ENCODE results near the gene CD180. TPM values are rescaled to one million over a fixed set of nuclear protein-coding genes. Genes with fewer than 3 reads are reported as not detected.

The CD180 gene
- total and polyA plus RNA-seq, 9 of the 15 experiments (the other 6 are each of a cell fraction or from before 2014, with no cell fraction given): 0.01 to 0.07 TPM; not detected in 7

GRCh38 chr5:67156976-67157583, 39.5 kb downstream of the CD180 start:
- H3K9me3 ChIP-seq (replicated peaks; ENCODE audit: control insufficient read depth, insufficient read depth, low read depth, low read length): no peaks in the 10 kb centered on the region
- H3K9me1 ChIP-seq (ENCODE audit: control insufficient read depth, insufficient read depth, low read length): no peaks in the 10 kb centered on the region
- BruUV-seq (replicated peaks): no TSS peak
- no peak overlapping the region for H3K27ac ChIP-seq (ENCODE audit: extremely low read depth, low read depth, low read length)
- intact Hi-C loops (cut with micrococcal nuclease) (loop anchor here (1.0 kb wide), 1 partner anchor 52 kb away; no protein-coding TSS in a partner anchor), in situ Hi-C loops (cut with MboI) (no loop called here)
- H3K36me3 ChIP-seq (ENCODE audit: control insufficient read depth, insufficient read depth, low read length): peaks cover 11% of the 10 kb centered on the region
- 43% methylated on average over 5 of the region's 5 CpGs for WGBS (ENCODE audit: insufficient coverage, low coverage, missing lambda C conversion rate)
- H3K27me3 ChIP-seq (ENCODE audit: control insufficient read depth in 2 of 2, insufficient read depth in 2 of 2, low read length in 2 of 2): no peaks in the 10 kb centered on the region
- no peaks in the 10 kb centered on the region for H3K4me1 ChIP-seq (replicated peaks in 1 of 2; ENCODE audit: control insufficient read depth in 2 of 2, insufficient read depth in 2 of 2, low read length in 2 of 2)
- DNase-seq (ENCODE audit: extremely low read depth in 1 of 4, low spot score in 3 of 4) (peak; percentile 32 to 48 (median 46)), FAIRE-seq (peak; percentile 83), ATAC-seq (peak; percentile 84)
- ChIA-PET CTCF (ENCODE audit: low intra/inter-chr PET ratio) (interaction anchor here (0.5 to 1.6 kb wide), 2 partner anchors 50 to 52 kb away, joined by 3 to 23 read pairs; no protein-coding TSS in a partner anchor), POLR2A (interaction anchor here (0.6 kb wide), 1 partner anchor 29 kb away, joined by 3 read pairs; no protein-coding TSS in a partner anchor)
- H3K79me2 ChIP-seq (ENCODE audit: control insufficient read depth, insufficient read depth, low read length): no peaks in the 10 kb centered on the region
- no peak overlapping the region for H3K4me3 ChIP-seq
- H4K20me1 ChIP-seq (replicated peaks; ENCODE audit: control insufficient read depth, insufficient read depth, low read length): no peaks in the 10 kb centered on the region
- no peak overlapping the region for H2AFZ ChIP-seq (ENCODE audit: low read depth, low read length)
- H3K9ac ChIP-seq (ENCODE audit: insufficient read depth in 1 of 2, low read depth in 2 of 2, low read length in 2 of 2): no peak overlapping the region
- H3K4me2 ChIP-seq (ENCODE audit: insufficient read depth, low read length): no peak overlapping the region
- TF ChIP-seq, protein P1, sequence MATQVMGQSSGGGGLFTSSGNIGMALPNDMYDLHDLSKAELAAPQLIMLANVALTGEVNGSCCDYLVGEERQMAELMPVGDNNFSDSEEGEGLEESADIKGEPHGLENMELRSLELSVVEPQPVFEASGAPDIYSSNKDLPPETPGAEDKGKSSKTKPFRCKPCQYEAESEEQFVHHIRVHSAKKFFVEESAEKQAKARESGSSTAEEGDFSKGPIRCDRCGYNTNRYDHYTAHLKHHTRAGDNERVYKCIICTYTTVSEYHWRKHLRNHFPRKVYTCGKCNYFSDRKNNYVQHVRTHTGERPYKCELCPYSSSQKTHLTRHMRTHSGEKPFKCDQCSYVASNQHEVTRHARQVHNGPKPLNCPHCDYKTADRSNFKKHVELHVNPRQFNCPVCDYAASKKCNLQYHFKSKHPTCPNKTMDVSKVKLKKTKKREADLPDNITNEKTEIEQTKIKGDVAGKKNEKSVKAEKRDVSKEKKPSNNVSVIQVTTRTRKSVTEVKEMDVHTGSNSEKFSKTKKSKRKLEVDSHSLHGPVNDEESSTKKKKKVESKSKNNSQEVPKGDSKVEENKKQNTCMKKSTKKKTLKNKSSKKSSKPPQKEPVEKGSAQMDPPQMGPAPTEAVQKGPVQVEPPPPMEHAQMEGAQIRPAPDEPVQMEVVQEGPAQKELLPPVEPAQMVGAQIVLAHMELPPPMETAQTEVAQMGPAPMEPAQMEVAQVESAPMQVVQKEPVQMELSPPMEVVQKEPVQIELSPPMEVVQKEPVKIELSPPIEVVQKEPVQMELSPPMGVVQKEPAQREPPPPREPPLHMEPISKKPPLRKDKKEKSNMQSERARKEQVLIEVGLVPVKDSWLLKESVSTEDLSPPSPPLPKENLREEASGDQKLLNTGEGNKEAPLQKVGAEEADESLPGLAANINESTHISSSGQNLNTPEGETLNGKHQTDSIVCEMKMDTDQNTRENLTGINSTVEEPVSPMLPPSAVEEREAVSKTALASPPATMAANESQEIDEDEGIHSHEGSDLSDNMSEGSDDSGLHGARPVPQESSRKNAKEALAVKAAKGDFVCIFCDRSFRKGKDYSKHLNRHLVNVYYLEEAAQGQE (IDR thresholded peaks at IDR 0.05; ENCODE audit: borderline replicate concordance): peak; percentile 52; the same call in 1 of the 2 replicates
- TF ChIP-seq, protein P1 (CRISPR knock-in tag; IDR thresholded peaks at IDR 0.05; ENCODE audit: low read depth): no peak
- TF ChIP-seq DACH1 (IDR thresholded peaks at IDR 0.05; ENCODE audit: partially characterized antibody) (peak; percentile 14), RAD21 (CRISPR knock-in tag; conservative IDR thresholded peaks at IDR 0.05 in 1 of 2, IDR thresholded peaks at IDR 0.05 in 1 of 2) (peak; percentile 52 to 69), ZNF316 (IDR thresholded peaks at IDR 0.05) (no peak), ZNF445 (CRISPR knock-in tag; IDR thresholded peaks at IDR 0.05; ENCODE audit: low read depth) (no peak), DEAF1 (CRISPR knock-in tag; IDR thresholded peaks at IDR 0.05) (0 out of 2 replicates have a peak, but pooled peaks have one; percentile 17), ZNF311 (CRISPR knock-in tag; IDR thresholded peaks at IDR 0.05) (no peak)
- TF ChIP-seq, protein P2, sequence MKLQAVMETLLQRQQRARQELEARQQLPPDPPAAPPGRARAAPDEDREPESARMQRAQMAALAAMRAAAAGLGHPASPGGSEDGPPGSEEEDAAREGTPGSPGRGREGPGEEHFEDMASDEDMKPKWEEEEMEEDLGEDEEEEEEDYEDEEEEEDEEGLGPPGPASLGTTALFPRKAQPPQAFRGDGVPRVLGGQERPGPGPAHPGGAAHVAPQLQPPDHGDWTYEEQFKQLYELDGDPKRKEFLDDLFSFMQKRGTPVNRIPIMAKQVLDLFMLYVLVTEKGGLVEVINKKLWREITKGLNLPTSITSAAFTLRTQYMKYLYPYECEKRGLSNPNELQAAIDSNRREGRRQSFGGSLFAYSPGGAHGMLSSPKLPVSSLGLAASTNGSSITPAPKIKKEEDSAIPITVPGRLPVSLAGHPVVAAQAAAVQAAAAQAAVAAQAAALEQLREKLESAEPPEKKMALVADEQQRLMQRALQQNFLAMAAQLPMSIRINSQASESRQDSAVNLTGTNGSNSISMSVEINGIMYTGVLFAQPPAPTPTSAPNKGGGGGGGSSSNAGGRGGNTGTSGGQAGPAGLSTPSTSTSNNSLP (IDR thresholded peaks at IDR 0.05; ENCODE audit: borderline replicate concordance, low read depth, low read length): 0 out of 2 replicates have a peak, but pooled peaks have one; percentile 63

Data from K562 (cell line).